Activated T-cell treated with anti-CD3 and anti-CD28 coated beads for 4 hours (primary cell): ENCODE results near the gene BCAT1.

ENCODE experiments used
- DNase-seq: peaks from one replicate; pipeline ENCODE4 v3.0.0-alpha.2; 2020

The BCAT1 gene, protein sequence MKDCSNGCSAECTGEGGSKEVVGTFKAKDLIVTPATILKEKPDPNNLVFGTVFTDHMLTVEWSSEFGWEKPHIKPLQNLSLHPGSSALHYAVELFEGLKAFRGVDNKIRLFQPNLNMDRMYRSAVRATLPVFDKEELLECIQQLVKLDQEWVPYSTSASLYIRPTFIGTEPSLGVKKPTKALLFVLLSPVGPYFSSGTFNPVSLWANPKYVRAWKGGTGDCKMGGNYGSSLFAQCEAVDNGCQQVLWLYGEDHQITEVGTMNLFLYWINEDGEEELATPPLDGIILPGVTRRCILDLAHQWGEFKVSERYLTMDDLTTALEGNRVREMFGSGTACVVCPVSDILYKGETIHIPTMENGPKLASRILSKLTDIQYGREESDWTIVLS

GRCh38 chr12:24948757-24949722, at the start of gene BCAT1:
TSS of gene BCAT1 (minus strand) at chr12:24949101. CDS start at chr12:24948932, 169 bp downstream.
- DNase-seq = peak; percentile 12

- DNase-seq = no peak
Measured at GRCh38 chr12:24997970-24998582, 49.2 kb upstream of the BCAT1 start.

DNA sequence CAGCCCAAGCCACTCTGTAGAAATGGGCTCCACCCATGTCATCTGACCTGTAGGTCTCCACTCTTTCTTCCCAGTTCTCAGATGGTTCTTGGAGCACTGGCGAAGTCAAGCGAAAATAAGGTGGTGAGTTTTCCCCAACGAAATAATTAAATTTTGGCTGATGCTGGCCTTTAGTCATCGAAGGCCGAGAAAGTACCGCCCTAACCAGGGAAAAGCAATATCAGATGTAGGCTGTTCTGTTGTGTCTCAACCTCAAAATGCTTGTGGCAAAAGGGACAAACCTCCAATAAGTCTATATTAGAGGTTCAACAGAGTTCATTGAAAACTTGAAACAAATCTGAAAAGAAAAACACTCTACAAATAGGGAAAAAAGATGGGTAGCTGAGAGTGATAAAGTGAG, 48.6 kb upstream of the BCAT1 start:
- no peak for DNase-seq

DNA sequence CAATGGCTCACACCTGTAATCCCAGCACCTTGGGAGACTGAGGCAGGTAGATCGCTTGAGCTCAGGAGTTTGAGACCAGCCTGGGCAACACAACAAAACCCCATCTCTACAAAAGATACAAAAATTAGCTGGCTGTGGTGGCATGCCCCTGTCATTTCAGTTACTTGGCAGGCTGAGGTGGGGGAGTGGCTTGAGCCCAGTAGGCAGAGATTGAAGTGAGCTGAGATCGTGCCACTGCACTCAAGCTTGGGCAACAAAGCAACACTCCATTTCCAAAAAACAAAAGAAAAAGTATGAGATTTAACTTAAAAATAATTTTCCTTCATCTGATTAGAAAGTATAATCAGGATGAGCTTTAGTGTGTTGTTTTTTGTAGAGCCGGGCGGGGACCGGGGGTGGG, 47.9 kb upstream of the BCAT1 start:
- DNase-seq = no peak

- DNase-seq = no peak
Measured at GRCh38 chr12:24996102-24996797, 47.3 kb upstream of the BCAT1 start.

DNA sequence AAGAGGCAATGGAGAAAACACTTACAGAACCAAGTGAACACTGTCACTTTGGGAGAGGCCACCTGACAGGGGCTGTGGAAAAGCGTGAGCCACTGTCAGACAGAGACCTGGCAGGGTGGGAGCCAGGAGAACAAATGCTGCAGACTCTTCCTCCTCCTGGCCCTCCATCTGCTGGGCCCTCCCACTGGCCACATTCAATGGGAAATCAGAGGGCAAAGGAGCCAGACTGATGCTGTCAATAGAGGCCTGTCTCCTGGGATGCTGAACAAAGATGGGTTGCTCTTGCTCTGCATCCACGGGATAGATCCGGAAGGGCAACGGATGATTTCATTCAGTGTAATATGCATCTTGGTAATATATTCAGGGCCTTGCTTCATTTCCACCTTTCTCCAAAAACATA, 44.9 kb upstream of the BCAT1 start:
- no peak for DNase-seq

DNA sequence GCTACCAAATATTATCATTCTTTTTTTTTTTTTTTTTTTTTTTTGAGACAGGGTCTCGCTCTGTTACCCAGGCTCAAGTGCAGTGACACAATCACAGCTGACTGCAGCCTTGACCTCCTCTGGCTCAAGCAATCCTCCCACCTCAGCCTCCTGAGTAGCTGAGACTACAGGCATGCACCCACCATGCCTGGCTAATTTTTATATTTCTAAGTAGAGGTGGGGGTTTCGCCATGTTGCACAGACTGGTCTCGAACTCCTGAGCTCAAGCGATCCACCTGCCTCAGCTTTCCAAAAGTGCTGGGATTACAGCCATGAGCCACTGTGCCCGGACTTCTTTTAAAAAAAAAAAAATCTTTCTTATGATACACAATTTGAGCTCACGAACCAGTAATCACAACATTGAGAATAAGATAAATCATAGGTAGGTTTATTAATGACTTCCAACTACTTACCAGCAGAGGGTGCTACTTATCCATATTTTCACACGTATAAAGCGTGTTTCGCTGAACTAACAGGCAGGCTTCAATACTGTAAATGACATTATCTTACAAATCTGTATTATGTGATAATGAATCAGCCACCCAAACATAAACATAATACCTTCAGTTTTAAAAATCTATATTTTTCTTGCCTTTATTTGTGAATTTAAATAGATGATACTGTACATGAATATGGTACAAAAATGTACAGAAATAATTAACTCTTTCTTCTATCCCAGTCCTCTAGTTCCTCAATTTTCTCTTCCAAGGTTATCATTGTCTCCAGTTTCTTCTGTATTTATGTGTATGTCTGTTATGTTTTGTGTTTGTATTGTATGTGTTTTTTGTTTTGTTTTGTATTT, 42.5 kb upstream of the BCAT1 start:
- no peak for DNase-seq

DNA sequence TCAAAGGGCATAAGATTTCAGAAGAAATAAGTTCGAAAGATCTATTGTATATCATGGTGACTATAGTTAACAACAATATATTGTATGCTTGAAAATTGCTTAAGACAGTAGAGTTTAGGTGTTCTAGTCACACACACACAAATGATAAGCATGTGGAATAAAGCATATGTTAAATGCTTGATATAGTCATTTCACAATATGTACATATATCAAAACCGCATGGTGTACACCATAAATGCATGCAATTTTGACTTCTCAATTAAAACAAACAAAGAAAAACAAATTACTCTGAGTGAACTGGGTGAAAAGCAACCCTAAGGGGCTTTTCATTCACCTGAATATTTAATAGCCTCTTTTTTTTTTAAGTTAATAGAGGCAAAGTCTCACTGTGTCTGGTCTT, 40.3 kb upstream of the BCAT1 start:
- no peak for DNase-seq

DNA sequence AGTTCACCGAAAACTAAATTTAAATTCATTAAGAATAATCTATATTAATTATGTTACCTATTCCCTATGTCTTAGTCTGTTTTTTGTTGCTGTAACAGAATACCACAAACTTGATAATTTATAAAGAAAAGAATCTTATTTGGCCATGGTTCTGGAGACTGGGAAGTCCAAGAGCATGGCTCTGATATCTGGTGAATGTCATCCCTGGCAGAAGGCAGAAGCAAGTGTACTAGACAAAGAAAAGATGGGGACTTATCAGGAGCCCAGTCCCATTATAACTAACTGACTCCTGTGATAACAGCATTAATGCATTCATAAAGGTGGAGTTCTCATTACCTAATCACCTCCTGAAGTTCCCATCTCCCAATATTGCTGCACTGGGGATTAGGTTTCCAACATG, 33.3 kb upstream of the BCAT1 start:
- no peak for DNase-seq

- no peak for DNase-seq
Measured at GRCh38 chr12:24979976-24980730, 31.3 kb upstream of the BCAT1 start.

DNA sequence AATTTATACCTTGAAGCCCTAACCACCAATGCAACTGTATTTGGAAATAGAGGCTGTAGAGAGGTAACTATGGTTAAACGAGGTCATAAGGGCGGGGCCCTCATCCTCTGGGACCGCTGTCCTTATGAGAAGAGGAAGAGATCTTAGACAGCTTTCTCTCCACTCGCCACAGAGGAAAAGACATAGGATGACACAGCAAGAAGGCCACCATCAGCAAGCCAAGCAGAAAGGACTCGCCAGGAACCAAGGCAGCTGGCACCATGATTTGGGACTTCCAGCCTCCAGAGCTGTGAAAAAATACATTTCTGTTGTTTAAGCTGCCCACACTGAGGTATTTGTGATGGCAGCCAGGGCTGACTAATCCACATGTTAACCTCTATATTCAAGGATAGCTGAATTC, 30.4 kb upstream of the BCAT1 start:
- DNase-seq = no peak

- no peak for DNase-seq
Measured at GRCh38 chr12:24977711-24978110, 28.8 kb upstream of the BCAT1 start.

GRCh38 chr12:24977060-24977459, 28.2 kb upstream of the BCAT1 start:
- no peak for DNase-seq

GRCh38 chr12:24975425-24975824, 26.5 kb upstream of the BCAT1 start:
- DNase-seq = no peak

- no peak for DNase-seq
Measured at GRCh38 chr12:24974216-24974615, 25.3 kb upstream of the BCAT1 start.

DNA sequence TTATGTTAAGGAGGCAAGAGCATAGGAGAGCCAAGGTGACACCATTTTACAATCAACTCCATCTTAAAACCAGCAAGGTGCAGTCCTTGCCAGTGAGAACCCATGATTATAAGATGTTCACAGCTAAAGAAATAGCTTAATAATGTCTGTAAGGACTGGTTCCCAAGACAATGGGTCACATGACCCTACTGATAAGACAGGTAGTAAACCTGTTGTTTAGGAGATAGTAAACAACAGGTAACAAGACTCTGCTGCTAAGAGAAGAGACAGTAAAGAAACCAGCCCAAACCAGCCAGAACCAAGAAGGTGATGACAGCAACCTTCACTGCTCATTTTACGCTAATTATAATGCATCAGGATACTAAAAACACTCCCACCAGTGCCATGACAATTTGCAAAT, 23.2 kb upstream of the BCAT1 start:
- DNase-seq = no peak

- DNase-seq = no peak
Measured at GRCh38 chr12:24970177-24970576, 21.3 kb upstream of the BCAT1 start.

GRCh38 chr12:24966951-24967564, 18.2 kb upstream of the BCAT1 start:
- no peak for DNase-seq

- no peak for DNase-seq
Measured at GRCh38 chr12:24964342-24964741, 15.4 kb upstream of the BCAT1 start.

DNA sequence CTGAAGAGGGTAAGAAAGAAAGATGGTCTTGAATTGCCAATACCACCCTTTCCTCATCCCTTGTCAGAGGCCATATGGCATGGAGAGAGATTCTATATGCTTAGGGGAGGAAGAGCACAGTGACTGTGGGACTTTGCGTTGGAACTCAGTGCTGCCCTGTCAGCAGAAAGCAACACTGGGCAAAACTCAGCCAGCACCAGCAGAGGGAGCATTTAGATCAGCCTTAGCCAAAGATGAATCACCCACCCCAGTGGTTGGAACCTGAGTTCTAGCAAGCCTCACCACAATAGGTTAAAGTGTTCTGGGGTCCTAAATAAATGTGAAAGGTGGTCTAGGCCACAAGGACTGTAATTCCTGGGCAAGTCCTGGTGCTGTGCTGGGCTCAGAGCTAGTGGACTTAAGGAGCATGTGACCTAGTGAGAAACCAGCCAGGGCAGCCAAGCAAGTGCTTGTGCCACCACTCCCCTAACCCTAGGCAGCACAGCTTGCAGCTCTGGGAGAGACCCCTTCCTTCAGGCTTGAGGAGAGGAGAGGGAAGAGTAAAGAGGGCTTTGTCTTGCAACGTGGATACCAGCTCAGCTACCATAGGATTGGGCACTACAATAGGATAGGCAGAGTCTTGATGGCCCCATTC, 11.4 kb upstream of the BCAT1 start:
- DNase-seq = peak; percentile 9
